GM19467 (cell line): ENCODE data around the gene EXD3.
"Not testable (repeated sequence)": the region's sequence is repeated elsewhere in the genome, so short reads cannot be mapped to it uniquely, and the experiment has no call there.

Source experiments
- ATAC-seq: cut with Tn5 transposase; IDR thresholded peaks from one replicate; pipeline ENCODE4 v1.9.1; 2021; ENCODE audit warnings: mild to moderate bottlenecking, moderate library complexity; ENCODE audit not compliant: unreplicated experiment

EXD3 gene

DNA sequence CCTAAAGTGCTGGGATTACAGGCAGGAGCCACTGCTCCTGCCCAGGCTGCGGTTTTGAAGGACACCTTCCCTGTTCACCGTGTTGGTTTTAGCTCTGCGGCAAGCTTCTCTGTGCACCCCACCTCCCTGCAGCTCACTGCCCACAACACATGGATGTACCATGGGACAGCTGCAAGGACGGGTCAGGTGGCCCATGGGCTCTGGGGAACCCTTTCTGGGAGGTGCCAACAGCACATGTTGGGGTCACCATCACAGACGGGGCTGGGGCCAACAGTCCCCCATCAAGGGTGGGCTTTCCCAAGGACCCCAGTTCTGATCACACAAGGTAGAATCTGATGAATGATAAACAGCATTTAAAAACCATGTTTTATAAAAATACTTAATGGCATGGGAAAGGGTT, 7.5 kb downstream of the EXD3 start:
- no peak for ATAC-seq

DNA sequence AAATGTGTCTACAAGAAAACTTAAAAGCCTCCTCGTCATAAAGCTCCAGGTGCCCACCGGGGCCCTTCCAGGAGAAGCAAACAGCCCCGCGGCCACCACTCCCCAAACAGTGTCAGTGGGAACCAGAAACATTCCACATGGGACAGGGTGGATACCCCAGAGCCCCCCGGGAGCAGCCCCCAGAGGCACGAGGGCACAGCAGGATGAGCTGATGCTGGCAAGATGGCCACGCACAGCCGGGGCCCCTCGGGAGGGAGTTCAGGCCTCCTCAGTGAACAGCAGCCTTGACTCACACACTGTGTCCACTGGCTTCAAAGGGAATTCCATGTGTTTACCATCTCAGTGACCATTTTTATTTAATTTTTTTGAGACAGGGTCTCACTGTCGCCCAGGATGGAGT, 10.5 kb downstream of the EXD3 start:
- no peak for ATAC-seq

DNA sequence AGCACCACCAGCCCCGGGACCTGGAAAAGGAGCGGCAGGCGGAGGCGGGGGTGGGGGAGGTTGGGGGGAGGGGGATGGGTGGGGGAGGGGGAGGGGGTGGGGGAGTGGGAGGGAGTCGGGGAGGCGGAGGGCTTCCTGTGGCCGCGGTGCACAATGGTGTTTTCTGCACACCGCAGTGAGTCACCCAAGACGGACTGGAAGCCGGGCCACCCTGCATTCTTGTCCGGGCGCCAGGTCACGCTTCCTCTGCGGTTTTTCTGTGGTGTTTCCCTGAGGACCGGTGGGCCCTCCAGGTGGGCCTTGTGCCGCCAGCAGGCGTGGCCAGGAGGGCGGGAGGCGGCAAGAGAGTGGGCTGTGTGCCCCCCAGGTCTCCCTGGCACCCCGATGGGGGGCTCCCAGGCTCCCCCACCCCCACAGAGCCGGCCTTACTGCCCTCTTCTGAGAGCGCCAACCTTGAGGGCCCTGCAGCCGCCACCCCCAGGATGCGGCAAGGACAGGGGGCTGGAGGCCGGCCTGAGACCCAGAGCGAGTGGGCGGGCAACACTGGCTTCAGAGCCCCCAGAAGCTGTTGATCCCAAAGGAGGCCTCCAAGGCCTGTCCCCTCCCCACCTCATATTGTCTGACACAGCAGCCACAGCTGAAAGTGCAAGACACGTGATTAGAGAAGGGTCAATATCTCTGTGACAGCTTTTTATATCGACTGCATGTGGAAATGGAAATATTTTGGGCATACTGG, 11.1 kb downstream of the EXD3 start:
- ATAC-seq: no peak

DNA sequence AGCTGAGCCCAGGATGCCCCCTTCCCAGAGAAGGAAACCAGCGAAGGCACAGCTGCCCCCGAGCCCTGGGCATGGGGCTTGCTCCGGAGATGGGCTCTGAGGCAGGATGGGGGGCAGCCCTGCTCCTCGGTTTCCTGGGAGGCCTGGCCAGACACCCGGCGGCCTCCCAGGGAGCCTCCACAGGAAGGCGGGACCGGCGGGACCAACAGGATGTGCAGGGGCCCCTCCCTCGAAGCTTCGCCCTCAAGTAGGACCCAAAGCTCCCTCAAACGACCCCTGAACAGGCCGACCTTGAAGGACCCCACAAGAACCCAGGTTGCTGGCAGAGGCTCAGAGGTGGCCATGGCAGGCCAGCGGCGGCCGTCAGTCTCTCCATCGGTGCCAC, 11.7 kb downstream of the EXD3 start:
- ATAC-seq: no peak

DNA sequence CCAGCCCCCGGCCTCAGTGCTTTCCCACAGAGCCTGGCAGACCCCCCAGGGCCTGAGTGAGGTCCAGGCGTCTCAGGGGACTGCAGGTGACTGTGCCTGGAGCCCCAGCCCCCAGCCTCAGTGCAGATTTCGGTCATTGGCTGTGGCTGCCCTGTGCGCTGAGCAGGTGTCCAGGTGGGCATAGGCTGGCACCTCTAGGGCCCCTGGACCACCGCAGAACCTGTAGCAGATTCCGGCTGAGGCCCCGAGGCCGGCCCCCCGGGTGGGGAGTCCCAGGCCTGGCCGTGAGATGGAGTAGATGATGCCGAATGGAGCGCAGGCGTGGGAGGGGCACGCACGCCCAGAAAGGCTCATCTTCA, 12.1 kb downstream of the EXD3 start:
- no peak for ATAC-seq

DNA sequence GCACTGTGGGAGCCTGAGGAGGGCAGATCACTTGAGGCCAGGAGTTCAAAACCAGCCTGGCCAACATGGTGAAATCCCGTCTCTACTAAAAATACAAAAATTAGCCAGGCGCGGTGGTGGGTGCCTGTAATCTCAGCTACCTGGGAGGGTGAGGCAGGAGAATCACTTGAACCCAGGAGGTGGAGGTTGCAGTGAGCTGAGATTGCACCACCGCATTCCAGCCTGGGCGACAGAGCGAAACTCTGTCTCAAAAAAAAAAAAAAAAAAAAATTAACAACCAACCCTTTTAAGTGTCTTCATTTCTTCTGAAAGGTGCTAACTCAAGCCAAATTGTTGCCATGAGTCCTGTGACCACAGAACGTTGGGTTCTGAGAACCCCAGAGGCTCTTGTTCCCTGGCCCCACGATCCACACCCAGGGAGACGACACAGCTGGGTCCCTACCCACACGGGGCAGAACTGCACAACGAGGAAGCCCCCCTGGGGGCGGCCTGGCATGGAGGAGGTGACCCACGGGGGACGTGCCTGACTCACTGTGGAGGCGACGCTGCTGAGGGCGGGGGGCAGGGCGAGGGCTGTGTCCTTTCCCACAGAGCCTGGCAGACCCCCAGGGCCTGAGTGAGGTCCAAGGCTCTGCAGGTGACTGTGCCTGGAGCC, 12.6 kb downstream of the EXD3 start:
- ATAC-seq: not testable (repeated sequence)

DNA sequence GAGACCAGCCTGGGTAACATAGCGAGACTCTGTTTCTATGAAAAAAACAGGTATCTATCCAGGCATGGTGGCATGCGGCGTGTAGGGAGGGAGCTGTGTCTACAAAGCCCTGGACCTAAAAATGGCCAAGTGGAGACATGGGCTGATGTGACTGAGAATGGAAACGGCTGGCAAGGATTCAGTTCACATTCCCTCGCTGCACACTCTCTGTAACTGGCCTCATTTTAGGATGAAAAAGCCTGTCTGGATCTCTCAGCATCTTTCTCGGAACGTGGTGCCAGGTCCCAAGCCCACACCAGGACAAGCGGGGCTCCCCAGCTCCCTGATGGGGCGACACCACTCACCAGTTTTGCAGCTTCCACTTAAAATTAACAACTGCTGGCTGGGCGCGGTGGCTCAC, 13.4 kb downstream of the EXD3 start:
- ATAC-seq: no peak

DNA sequence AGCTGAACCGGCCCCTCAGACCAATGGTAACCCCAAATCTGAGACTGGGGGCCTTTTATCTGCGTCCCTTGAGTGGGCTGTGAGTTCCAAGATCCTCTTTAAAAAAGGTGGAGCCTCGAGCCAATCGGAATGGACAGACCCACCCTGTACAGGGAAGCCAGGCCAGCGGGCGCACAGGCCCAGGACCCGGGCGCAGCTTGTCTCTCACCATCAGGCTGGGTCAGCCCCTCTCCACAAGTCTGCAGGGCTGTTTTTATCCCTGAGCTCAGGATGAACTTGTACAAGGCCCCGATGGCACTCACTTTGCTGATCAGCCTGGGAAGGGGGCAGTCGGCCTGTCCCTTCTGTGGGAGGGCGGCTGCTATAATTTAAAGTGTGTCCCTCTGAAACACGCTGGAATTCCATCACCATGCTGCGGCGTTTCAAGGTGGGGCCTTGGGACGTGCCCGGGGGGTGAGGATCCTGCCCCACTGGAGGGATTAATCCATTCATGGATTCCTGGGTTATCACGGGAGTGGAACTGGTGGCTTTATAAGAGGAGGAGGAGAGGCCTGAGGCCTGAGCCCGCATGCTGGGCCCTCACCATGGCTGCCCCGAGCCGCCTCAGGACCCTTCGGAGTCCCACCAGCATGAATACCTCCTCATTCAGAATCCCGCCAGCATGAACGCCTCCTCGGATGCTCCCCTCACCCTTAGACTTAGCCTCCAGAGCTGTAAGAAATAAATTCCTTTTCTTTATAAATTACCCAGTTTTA, 14.1 kb downstream of the EXD3 start:
- ATAC-seq: no peak

DNA sequence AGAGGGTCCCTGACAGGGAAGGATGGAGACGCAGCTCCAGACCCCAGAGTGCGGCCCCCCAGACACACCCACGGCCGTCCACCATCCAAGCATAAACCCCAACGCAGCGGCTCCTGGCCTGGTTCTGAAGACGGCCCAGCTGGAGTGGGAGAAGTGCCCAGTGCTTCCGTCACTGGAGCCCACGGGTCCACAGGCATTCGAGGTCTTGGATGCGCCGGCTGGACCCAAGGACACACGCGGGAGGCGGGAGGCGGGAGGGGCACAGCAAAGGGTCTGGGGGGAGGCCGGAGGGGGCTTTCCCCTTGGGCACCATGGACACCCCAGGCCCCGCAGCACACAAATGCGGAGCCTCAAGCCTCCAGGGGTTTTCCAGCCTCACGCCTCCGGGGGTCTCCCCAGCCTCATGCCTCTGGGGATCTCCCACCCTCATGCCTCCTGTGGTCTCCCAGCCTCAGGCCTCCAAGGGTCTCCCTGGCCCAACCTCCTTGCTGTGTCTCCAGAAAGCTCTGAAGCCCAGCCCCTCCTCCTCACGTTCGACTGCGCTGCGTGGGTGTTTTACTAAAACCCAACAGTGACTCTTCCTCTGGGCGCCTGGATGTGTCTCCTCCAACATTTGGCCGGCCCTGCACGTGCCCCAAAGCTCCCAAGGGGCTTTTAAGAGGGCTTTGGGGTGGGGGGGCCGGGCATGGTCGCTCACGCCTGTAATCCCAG, 15.2 kb downstream of the EXD3 start:
- no peak for ATAC-seq

DNA sequence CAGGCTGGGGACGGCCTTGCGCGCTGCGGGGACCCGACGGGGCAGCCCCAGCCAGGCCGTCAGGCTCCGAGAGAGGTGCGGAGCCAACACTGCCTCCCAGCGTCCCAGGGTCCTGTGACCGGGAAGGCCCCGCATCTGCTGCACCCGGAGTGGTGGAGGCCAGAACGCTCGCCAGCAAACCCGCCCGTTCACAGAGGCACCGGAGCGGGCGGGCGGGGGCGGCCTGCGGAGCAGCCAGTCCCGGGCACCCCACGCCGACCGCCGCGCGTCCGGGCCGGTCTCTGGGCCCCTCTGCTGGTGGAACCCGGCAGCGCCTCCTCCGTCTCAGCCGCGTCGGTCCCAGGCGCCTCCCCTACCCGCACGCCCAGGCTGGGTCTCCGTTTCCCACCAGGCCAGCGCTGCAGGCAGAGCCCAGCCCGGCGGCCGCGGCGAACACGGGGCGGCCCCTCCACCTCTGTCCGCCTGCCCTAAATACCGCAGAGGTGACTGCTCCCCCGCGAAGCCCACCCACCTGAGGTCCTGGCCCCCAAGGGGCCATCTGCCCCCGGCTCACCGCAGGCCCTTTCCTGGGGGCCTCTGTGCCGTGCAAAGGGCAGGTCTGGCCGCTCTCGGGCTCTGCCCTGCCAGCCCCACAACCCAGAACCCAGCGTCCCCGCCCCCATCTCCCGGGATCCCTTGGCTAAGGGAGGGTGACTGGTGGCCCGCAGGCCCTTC, 15.9 kb downstream of the EXD3 start:
- no peak for ATAC-seq

DNA sequence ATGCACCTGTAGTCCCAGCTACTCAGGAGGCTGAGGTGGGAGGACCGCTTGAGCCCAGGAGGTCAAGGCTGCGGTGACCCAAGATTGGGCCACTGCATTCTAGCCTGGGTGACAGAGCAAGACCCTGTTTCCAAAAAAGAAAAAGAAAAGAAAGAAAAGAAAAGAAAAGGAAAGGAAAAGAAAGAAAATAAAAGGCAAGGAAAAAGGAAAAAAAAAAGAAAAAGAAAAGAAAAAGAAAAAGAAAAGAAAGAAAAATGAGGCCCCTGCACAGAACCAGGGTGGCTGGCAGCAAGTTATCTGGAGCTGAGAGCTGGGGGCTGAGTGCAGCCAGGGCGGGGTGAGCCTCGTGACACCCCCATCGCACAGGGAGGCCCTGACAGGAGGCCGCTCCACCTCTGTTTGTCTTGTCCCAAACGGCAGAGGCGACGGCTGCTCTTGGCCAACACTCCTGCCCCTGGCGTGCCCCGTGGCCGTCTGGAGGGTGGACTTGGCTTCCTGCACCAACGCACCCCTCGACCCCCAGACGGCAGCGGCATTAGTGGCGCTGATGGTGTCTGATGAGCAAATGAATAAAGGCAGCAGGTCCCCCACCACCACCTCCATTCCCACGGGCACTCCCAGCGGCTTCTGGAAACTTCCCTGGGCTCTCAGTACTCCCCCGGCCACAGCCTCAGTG, 16.7 kb downstream of the EXD3 start:
- no peak for ATAC-seq

DNA sequence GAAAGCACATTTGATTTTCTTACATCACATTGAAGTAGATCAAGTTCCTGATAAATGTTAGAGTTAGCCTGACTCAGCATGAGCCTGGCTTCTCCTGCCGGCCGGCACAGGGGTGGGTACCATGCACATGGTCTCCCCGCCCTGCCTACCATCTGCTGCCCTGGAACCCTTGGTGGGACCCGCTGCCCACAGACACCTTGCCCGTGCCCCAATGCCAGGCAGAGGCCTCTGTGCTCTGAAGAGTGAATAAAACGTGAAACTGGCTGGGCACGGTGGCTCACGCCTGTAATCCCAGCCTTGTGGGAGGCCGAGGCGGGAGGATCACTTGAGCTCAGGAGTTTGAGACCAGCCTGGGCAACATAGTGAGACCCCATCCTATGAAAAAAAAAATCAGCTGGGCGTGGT, 17.3 kb downstream of the EXD3 start:
- ATAC-seq: no peak

DNA sequence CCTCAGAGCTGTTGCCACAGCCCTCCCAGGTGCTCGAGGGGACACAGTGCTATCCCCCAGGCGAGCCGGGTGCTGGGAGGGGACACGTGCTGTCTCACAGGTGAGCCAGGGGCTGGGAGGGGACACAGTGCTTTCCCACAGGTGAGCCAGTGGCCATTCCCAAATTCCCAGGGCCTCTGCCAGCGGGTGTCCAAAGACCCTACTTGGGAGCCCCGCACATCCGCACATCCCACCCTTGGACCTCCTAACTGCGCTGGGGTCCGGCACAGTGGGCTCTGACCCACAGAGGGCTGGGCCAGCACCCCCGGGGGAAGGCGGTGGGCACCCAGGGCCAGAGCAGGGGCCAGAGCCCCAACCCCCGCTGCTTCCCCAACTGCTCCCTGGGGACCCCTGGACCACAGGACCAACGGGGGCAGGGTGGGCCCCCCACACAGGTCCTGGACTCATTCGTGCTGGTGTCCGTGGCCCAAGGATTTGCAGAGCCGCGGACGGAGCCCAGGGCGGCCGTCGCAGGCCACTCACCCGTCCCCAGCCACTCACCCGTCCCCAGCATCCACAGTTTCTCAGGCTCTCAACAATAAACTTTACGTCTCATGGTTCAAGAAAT, 17.9 kb downstream of the EXD3 start:
- ATAC-seq: no peak

DNA sequence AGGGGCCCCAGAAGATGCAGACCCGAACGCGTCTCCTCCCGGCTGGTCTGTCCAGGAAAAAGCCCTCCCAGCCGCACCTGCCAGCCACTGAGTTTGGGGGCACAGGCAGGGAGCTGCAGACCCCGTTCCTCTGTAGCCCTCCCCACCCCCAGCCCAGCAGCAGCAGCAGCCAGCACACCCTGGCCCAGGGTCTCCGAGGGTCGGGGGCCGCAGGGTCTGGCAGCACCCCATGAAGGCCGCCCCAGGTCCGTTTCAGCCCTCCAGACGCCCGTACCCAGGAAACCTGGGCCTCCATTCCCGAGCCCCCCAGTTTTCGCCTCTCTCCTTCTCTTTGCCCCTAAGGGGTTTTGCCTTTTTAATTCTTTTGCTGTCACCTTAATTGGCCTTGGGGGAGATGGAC, 19.7 kb downstream of the EXD3 start:
- no peak for ATAC-seq

DNA sequence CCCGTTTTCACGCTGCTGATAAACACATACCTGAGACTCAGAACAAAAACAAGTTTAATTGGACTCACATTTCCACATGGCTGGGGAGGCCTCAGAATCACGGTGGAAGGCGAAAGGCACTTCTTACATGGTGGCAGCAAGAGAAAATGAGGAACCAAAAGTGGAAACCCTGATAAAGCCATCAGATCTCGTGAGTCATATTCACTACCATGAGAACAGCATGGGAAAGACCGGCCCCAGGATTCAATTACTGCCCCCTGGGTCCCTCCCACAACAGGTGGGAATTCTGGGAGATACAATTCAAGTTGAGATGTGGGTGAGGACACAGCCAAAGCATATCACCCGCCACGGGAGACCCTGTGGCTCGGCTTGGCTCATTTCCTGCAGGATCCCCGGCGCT, 20.2 kb downstream of the EXD3 start:
- ATAC-seq: no peak

DNA sequence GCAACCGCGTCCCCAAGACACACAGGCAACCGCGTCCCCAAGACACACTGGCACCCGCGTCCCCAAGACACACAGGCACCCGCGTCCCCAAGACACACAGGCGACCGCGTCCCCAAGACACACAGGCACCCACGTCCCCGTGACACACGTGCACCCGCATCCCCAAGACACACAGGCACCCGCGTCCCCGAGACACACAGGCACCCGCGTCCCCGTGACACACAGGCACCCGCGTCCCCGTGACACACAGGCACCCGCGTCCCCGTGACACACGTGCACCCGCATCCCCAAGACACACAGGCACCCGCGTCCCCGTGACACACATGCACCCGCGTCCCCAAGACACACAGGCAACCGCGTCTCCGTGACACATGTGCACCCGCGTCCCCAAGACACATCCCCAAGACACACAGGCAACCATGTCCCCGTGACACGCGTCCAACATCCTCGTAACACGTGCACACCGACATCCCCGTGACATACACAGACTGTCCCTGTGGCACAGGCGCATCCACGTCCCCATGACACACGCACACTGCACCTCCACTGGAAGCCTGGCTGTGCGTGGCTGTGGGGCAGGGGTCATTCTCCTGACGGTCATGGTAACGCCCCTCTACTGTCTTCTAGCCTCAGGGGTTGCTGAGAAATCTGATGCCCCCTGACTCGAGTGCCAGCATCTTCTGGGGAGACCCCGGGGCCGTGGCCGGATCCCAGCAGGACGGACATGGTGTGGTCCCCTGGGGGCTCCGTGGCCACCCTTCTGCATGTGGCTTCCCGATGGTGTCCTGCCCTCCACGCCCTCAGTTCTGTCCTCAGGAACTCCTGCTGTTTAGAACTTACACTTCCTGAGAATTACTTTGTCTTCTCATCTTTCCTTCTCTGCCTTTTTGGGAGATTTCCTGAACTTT, 24.1 kb downstream of the EXD3 start:
- ATAC-seq: no peak

DNA sequence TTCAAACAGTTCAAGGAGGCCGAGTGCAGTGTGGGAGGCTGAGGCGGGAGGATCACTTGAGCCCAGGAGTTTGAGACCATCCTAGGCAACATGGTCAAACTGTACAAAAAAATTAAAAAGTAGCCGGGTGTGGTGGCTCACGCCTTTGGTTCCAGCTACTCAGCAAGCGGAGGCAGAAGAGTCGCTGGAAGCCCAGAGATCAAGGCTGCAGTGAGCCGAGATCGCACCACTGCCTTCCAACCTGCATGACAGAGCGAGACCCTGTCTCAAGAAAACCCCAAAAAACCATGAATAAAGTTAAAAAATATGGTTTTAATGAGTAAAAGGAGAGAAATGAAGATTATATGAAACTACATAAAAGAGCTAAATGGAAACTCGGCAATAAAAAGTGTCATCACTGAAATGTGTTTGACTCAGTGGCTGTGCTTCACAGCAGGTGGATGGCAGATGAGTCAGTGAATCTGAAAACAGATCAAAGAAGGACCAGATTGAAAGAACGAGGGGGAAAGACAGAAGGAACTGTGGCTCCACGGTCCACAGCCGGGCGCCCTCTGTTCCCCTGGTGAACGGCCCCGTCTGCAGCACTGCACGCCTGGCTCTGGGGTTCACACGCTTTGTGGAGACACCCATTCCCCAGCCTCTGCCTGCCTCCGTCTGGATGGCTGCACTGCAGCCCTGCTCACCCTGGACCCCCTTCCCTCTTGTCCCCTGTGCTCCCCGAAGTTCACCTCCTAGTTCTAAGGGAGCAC, 25.1 kb downstream of the EXD3 start:
- ATAC-seq: no peak

DNA sequence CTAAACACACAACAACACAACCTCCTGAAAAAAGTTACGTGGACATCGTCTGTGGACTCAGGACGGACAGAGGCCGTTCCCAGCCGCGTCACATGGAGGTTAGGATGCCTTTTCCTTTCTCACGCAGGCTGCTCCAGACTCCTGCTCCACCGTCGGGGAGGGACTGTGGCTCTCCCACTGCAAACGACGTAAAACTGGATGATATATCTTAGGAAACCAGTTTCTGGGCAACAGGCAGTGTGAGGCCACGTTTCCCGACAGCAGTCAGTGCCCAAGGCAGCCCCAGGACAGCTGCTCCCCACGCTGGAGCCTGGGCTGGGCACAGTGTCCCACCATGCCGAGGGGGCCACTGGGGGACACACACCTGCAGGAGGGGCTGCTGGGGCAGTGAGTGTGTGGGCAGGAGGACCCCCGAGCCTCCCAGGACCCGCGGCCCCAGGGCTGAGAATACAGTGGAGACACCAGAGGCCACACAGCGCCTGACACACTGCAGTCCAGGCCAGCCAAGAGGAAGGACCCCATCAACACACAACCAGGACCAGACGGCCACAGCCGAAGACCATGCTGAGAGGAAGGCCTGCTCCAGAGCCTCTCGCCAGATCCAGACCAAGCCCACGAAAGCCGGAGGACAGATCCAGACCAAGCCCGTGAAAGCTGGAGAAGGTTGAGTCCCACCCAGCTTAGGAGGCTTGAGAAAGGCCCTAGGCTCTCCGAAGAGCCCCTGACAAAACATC, 26.2 kb downstream of the EXD3 start:
- ATAC-seq: no peak
